ENCODE measurements around the gene GDF3.

DNA sequence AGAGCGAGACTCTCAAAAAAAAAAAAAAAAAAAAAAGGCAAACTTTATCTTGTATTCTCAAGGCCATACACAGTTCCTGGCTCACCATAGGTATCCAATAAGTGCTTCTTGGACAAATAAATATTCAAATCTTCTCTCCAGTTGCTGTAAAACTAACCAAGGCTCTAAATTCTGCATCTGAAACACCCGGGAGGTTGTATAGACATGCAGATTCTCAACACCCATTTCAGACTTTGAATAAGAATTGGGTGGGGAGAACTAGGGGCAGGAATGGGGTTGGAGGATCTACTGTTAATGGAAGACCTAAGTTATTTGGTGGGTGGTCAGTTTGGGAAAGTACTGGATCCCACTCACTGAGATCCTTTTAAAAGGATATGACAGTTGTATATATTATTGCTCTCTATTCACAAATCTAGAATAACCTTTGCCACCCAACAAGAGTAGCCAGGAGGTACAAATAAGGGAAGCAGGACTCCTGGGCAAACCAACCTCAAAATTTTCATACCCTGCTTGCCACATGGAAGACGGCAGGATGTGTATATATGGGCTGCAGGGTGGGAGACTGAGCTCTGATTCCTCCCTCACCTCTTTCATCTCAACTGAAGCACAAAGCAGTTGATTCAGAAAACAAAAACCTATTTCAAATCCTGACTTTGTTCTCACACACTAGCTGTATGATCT lies 879 bp downstream of the GDF3 start:
- TF ChIP-seq, protein P1, sequence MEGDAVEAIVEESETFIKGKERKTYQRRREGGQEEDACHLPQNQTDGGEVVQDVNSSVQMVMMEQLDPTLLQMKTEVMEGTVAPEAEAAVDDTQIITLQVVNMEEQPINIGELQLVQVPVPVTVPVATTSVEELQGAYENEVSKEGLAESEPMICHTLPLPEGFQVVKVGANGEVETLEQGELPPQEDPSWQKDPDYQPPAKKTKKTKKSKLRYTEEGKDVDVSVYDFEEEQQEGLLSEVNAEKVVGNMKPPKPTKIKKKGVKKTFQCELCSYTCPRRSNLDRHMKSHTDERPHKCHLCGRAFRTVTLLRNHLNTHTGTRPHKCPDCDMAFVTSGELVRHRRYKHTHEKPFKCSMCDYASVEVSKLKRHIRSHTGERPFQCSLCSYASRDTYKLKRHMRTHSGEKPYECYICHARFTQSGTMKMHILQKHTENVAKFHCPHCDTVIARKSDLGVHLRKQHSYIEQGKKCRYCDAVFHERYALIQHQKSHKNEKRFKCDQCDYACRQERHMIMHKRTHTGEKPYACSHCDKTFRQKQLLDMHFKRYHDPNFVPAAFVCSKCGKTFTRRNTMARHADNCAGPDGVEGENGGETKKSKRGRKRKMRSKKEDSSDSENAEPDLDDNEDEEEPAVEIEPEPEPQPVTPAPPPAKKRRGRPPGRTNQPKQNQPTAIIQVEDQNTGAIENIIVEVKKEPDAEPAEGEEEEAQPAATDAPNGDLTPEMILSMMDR (IDR thresholded peaks at IDR 0.05; ENCODE audit: low read depth, low read length, poor library complexity, severe bottlenecking), result no peak
- no peak for TF ChIP-seq EZH2phosphoT487 (IDR thresholded peaks at IDR 0.05; ENCODE audit: borderline replicate concordance, low read length)

Measured in DOHH2 (cell line).